Thyroid gland (tissue), 4 donors: ENCODE measurements around the gene P2RY8. TPM values are rescaled to one million over a fixed set of nuclear protein-coding genes. Genes with fewer than 3 reads are reported as not detected.
"Not testable (repeated sequence)": the region's sequence is repeated elsewhere in the genome, so short reads cannot be mapped to it uniquely, and the experiment has no call there.

Experiments
- DNase-seq, 2 donors: peaks; one replicate each; pipeline ENCODE4 v3.0.0-alpha.2; 2019
- H3K27ac ChIP-seq, 3 donors: fragments of 200-600 bp; sonication (generic); 1 replicate in 2 of 3; 2 replicates in 1 of 3; pipeline ENCODE4 v1.5.1; 2016 to 2019; ENCODE audit warnings: mild to moderate bottlenecking in 1 of 3, moderate library complexity in 1 of 3
- H3K27me3 ChIP-seq: fragments of 200-600 bp; sonication (generic); one replicate; pipeline ENCODE4 v1.5.1; 2019
- H3K36me3 ChIP-seq, 2 donors: fragments of 200-600 bp; sonication (generic); one replicate each; pipeline ENCODE4 v1.5.1; 2016 to 2019
- H3K4me1 ChIP-seq, 2 donors: fragments of 200-600 bp; sonication (generic); one replicate each; pipeline ENCODE4 v1.5.1; 2017 to 2019
- H3K4me3 ChIP-seq, 3 donors: fragments of 200-600 bp; sonication (generic); replicated peaks in 1 of 3; 1 replicate in 2 of 3; 2 replicates in 1 of 3; pipeline ENCODE4 v1.5.1; 2016; ENCODE audit warnings: mild to moderate bottlenecking in 1 of 3
- H3K9me3 ChIP-seq: fragments of 200-600 bp; sonication (generic); one replicate; pipeline ENCODE4 v1.5.1; 2017
- CTCF ChIP-seq, 6 experiments: fragments of 200-600 bp in 3 of 6; fragments of 450-650 bp in 3 of 6; sonication (generic) in 3 of 6; IDR thresholded peaks; one replicate each; pipeline ENCODE4 v1.5.1; 2016 to 2019; ENCODE audit warnings: antibody characterized with exemption in 6 of 6, mild to moderate bottlenecking in 2 of 6, inconsistent platforms in 1 of 6, moderate library complexity in 1 of 6
- POLR2A ChIP-seq, 2 donors: fragments of 450-650 bp; IDR thresholded peaks; one replicate each; pipeline ENCODE4 v1.6.1; 2017; ENCODE audit warnings: antibody characterized with exemption in 2 of 2, mild to moderate bottlenecking in 2 of 2, moderate library complexity in 1 of 2
- WGBS, 2 donors: methylation state at CpG; one replicate each; pipeline ENCODE4 v1.1.5; 2017; 5-methylcytosine and 5-hydroxymethylcytosine counted together
- intact Hi-C: fragments of 100-400 bp; cut with DNase I; formaldehyde crosslinking; loops from one replicate; pipeline ENCODE4 v1.15.1; 2023
- total RNA-seq, 4 donors: library from RNA; depleted of rRNA; stranded (reverse); fragments of >200 nt; gene quantifications; one replicate each; pipeline ENCODE4 v1.2.3, GENCODE V29; 2016

P2RY8 gene
- total RNA-seq, 4 donors from 2014 or later = 2.4 to 11.9 (median 3.0) TPM

GRCh38 chrX:1492421-1493012 is 44.5 kb downstream of the P2RY8 start:
- no peaks in the 10 kb centered on the region for H3K36me3 ChIP-seq
- 87 to 90% methylated on average over 9 of the region's 9 CpGs for WGBS, 2 donors
- no peak overlapping the region for H3K4me3 ChIP-seq
- H3K27ac ChIP-seq = no peak overlapping the region
- intact Hi-C loops = no loop called here
- no peaks in the 10 kb centered on the region for H3K27me3 ChIP-seq
- H3K4me1 ChIP-seq = peaks cover 0 to 4% of the 10 kb centered on the region in 2 donors
- DNase-seq = no peak
- H3K9me3 ChIP-seq = no peaks in the 10 kb centered on the region
- no peak for TF ChIP-seq CTCF (IDR thresholded peaks at IDR 0.05)
- no peak for TF ChIP-seq POLR2A (IDR thresholded peaks at IDR 0.05)

DNA sequence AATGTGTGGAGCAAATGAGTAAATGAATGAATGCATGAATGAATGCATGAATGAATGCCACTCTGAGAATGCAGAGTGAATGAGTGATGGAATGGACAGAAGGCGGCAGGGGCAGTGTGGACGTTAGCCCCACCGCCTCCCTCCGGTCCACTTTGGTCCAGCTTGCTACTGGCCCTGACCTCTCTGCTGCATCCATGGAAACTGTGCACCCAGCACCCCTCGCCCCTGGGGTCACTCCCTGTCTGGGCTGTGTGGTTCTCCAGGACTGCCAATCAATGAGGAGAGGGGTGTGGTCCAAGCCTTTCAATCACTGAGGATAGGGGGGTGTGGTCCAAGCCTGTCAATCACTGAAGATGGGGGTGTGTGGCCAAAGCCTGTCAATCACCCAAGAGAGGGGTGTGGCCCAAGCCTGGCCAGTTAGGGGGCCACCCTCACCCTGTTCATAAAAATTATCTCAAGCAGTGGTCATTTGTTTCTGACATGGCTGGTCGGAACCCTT is 45.1 kb downstream of the P2RY8 start:
- TF ChIP-seq CTCF (IDR thresholded peaks at IDR 0.05) (no peak), POLR2A (IDR thresholded peaks at IDR 0.05) (no peak)
- H3K27ac ChIP-seq = no peak overlapping the region
- peaks cover 0 to 4% of the 10 kb centered on the region in 2 donors for H3K4me1 ChIP-seq
- intact Hi-C loops = no loop called here
- no peak overlapping the region for H3K4me3 ChIP-seq
- 87 to 90% methylated on average over 5 to 6 of the region's 6 CpGs for WGBS, 2 donors
- no peaks in the 10 kb centered on the region for H3K36me3 ChIP-seq
- no peaks in the 10 kb centered on the region for H3K27me3 ChIP-seq
- DNase-seq = no peak
- no peaks in the 10 kb centered on the region for H3K9me3 ChIP-seq

GRCh38 chrX:1491248-1491647 is 45.7 kb downstream of the P2RY8 start:
- H3K4me1 ChIP-seq, DNase-seq, H3K9me3 ChIP-seq, H3K4me3 ChIP-seq, intact Hi-C loops, H3K36me3 ChIP-seq, H3K27ac ChIP-seq, H3K27me3 ChIP-seq: not testable (repeated sequence)
- 95 to 96% methylated on average over 4 of the region's 4 CpGs for WGBS, 2 donors

- H3K9me3 ChIP-seq, intact Hi-C loops, H3K4me1 ChIP-seq, H3K36me3 ChIP-seq, H3K27ac ChIP-seq, H3K27me3 ChIP-seq, DNase-seq, H3K4me3 ChIP-seq: not testable (repeated sequence)
- WGBS, 2 donors = 53 to 67% methylated on average over 1 of the region's 1 CpG
Observed at GRCh38 chrX:1490723-1491122, 46.3 kb downstream of the P2RY8 start.

GRCh38 chrX:1489354-1489753 is 47.6 kb downstream of the P2RY8 start:
- intact Hi-C loops, H3K27me3 ChIP-seq, DNase-seq, H3K27ac ChIP-seq, H3K4me3 ChIP-seq, H3K4me1 ChIP-seq, H3K36me3 ChIP-seq, H3K9me3 ChIP-seq: not testable (repeated sequence)
- 79% methylated on average over 5 of the region's 5 CpGs for WGBS, 2 donors

DNA sequence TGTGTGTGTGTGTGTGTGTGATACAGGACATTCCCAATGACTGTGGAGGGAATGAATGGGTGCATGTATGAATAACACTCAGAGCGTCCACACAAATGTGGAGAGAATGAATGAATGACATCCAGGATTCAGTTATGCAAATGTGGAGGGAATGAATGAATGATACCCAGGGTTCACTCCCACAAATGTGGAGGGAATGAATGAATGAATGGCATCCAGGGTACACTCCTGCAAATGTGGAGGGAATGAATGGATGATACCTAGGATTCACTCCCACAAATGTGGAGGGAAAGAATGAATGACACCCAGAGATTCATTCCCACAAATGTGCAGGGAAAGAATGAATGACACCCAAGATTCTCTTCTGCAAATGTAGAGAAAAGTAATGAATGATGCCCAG is 48.2 kb downstream of the P2RY8 start:
- Histone ChIP-seq H3K4me3 (no peak overlapping the region), H3K27me3 (no peaks in the 10 kb centered on the region), H3K9me3 (no peaks in the 10 kb centered on the region), H3K36me3 (no peaks in the 10 kb centered on the region), H3K4me1 (no peaks in the 10 kb centered on the region), H3K27ac (no peak overlapping the region)
- intact Hi-C loops = no loop called here
- 91 to 100% methylated on average over 1 of the region's 1 CpG for WGBS, 2 donors
- TF ChIP-seq CTCF (IDR thresholded peaks at IDR 0.05) (no peak), POLR2A (IDR thresholded peaks at IDR 0.05) (no peak)
- no peak for DNase-seq
